Smooth muscle cell (in vitro differentiated cells): ENCODE results near the gene KLHL4. TPM values are rescaled to one million over a fixed set of nuclear protein-coding genes. Genes with fewer than 3 reads are reported as not detected.

Experiments used
- DNase-seq: peaks from one replicate; lab custom pipeline; 2025; ENCODE audit not compliant: unreplicated experiment; lab: John Stamatoyannopoulos, UW
- H2AFZ ChIP-seq: fragments of 200-600 bp; sonication (generic); 2 replicates; pipeline ENCODE4 v1.6.0; 2016; ENCODE audit warnings: antibody characterized with exemption, low read depth, mild to moderate bottlenecking
- H3F3A ChIP-seq: fragments of 200-600 bp; sonication (generic); 2 replicates; pipeline ENCODE4 v1.6.0; 2017; ENCODE audit warnings: antibody characterized with exemption, low read depth
- H3K27ac ChIP-seq: fragments of 200-600 bp; sonication (generic); 2 replicates; pipeline ENCODE4 v1.5.1; 2016; ENCODE audit warnings: low read depth, mild to moderate bottlenecking
- H3K27me3 ChIP-seq: fragments of 200-600 bp; sonication (generic); 2 replicates; pipeline ENCODE4 v1.6.1; 2016; ENCODE audit warnings: low read depth, mild to moderate bottlenecking
- H3K36me3 ChIP-seq: fragments of 200-600 bp; sonication (generic); 2 replicates; pipeline ENCODE4 v1.5.1; 2016; ENCODE audit warnings: low read depth
- H3K4me1 ChIP-seq: fragments of 200-600 bp; sonication (generic); 2 replicates; pipeline ENCODE4 v1.5.1; 2016; ENCODE audit warnings: low read depth
- H3K4me2 ChIP-seq: fragments of 200-600 bp; sonication (generic); 2 replicates; pipeline ENCODE4 v1.6.0; 2016; ENCODE audit warnings: mild to moderate bottlenecking
- H3K4me3 ChIP-seq: fragments of 200-600 bp; sonication (generic); 2 replicates; pipeline ENCODE4 v1.5.1; 2016; ENCODE audit warnings: mild to moderate bottlenecking
- H3K79me2 ChIP-seq: fragments of 200-600 bp; sonication (generic); 2 replicates; pipeline ENCODE4 v1.6.0; 2016; ENCODE audit warnings: low read depth, mild to moderate bottlenecking
- H3K9ac ChIP-seq: fragments of 200-600 bp; sonication (generic); 2 replicates; pipeline ENCODE4 v1.6.0; 2016; ENCODE audit warnings: low read depth
- H3K9me3 ChIP-seq: fragments of 200-600 bp; sonication (generic); replicated peaks from 2 replicates; pipeline ENCODE4 v1.5.1; 2016; ENCODE audit warnings: low read depth
- H4K20me1 ChIP-seq: fragments of 200-600 bp; sonication (generic); 2 replicates; pipeline ENCODE4 v1.6.0; 2016; ENCODE audit warnings: low read depth
- CTCF ChIP-seq: fragments of 200-600 bp; sonication (generic); IDR thresholded peaks from 2 replicates; pipeline ENCODE4 v1.5.1; 2017; ENCODE audit warnings: borderline replicate concordance, mild to moderate bottlenecking, antibody characterized with exemption; ENCODE audit not compliant: insufficient read depth, poor library complexity, severe bottlenecking
- WGBS: methylation state at CpG from one replicate; pipeline ENCODE4 v1.1.7; 2016; ENCODE audit warnings: low lambda C conversion rate; 5-methylcytosine and 5-hydroxymethylcytosine counted together
- polyA plus RNA-seq: library from polyadenylated mRNA; unstranded; fragments of >200 nt; fragmentation: Nextera tagmentation; extraction: Ambion mirVana; gene quantifications from 2 replicates; pipeline ENCODE4 v1.2.1, GENCODE V29; 2016
- total RNA-seq: library from RNA; depleted of rRNA; stranded (reverse); fragments of >200 nt; gene quantifications from 2 replicates; pipeline ENCODE4 v1.2.3, GENCODE V29; 2014

The KLHL4 gene
- total and polyA plus RNA-seq, 2 experiments from 2014 or later = 10.7 to 13.5 TPM

GRCh38 chrX:87663421-87663820 is 145.8 kb downstream of the KLHL4 start:
- Histone ChIP-seq H3K36me3 (no peaks in the 10 kb centered on the region), H3K27ac (no peak overlapping the region), H3K4me2 (peak overlapping the region; percentile 12), H3K4me1 (no peaks in the 10 kb centered on the region), H3K9me3 (no peaks in the 10 kb centered on the region), H3K9ac (no peak overlapping the region), H3K79me2 (no peaks in the 10 kb centered on the region), H3F3A (no peaks in the 10 kb centered on the region), H2AFZ (no peak overlapping the region), H4K20me1 (no peaks in the 10 kb centered on the region), H3K27me3 (no peaks in the 10 kb centered on the region), H3K4me3 (no peak overlapping the region)
- no peak for DNase-seq
- TF ChIP-seq CTCF = no peak

DNA sequence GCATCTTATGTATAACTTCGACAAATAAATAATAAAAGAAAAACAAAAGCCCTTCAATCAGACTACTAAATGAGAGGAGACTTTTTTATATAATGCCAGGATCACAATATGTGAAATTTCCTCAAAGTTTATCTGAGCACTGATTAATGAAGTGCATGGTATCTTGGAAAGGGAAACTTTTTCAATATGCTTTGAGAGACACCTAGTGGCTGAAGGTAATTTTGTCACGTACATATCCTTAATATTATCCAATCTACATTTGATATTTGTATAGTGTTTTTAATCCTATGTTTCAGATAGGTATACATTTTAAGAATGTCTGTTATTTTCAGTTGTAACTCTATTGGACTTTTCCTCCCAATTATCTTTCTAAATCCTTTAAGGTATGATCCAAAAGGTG is 146.8 kb downstream of the KLHL4 start:
- WGBS = 9% methylated on average over 2 of the region's 2 CpGs
- Histone ChIP-seq H3K79me2 (no peaks in the 10 kb centered on the region), H4K20me1 (no peaks in the 10 kb centered on the region), H3K36me3 (no peaks in the 10 kb centered on the region), H3K27me3 (no peaks in the 10 kb centered on the region), H3K4me1 (no peaks in the 10 kb centered on the region), H2AFZ (no peak overlapping the region), H3K4me2 (no peak overlapping the region), H3K9me3 (no peaks in the 10 kb centered on the region), H3K9ac (no peak overlapping the region), H3K27ac (no peak overlapping the region), H3F3A (no peaks in the 10 kb centered on the region), H3K4me3 (no peak overlapping the region)
- no peak for DNase-seq
- peak; percentile 63 for TF ChIP-seq CTCF

DNA sequence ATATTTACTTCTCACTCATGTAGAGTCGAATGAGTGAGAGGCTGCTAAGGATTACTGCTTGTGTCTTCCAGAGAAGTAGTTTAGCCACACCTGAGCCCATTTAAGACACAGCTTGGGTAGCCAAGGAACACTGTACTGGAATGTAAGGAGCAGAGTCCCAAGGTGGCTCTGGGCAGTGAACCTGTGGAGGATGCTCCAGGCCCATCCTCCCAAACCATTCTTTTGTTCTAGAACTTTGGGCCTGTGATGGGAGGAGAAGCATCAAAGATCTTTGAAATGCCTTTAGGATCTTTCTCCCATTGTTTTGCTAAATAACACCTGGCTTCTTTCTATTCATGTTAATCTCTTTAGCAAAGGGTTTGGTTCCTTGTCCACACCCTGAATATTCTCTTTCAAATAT is 162.2 kb downstream of the KLHL4 start:
- WGBS = 75% methylated on average over 1 of the region's 1 CpG

More for the DNA sequence above, 162.2 kb downstream of the KLHL4 start:
- H3K4me2 ChIP-seq = no peak overlapping the region
- no peaks in the 10 kb centered on the region for H3K9me3 ChIP-seq
- H3K79me2 ChIP-seq = no peaks in the 10 kb centered on the region
- H3K9ac ChIP-seq = no peak overlapping the region
- H3K27ac ChIP-seq = no peak overlapping the region
- H3K27me3 ChIP-seq = no peaks in the 10 kb centered on the region
- no peaks in the 10 kb centered on the region for H3K4me1 ChIP-seq
- H3F3A ChIP-seq = no peaks in the 10 kb centered on the region
- no peak overlapping the region for H3K4me3 ChIP-seq
- no peak for TF ChIP-seq CTCF
- H2AFZ ChIP-seq = no peak overlapping the region
- H3K36me3 ChIP-seq = no peaks in the 10 kb centered on the region
- no peak for DNase-seq
- H4K20me1 ChIP-seq = no peaks in the 10 kb centered on the region
